SH-SY5Y (cell line): ENCODE measurements around the gene PAX7.

Experiments
- GATA2 ChIP-seq: IDR thresholded peaks from 2 replicates; pipeline ENCODE4 v1.6.1; 2011; ENCODE audit warnings: mild to moderate bottlenecking, low read depth, low read length
- GATA3 ChIP-seq: IDR thresholded peaks from 2 replicates; pipeline ENCODE4 v1.6.1; 2011; ENCODE audit warnings: low read depth, mild to moderate bottlenecking, low read length, moderate library complexity

DNA sequence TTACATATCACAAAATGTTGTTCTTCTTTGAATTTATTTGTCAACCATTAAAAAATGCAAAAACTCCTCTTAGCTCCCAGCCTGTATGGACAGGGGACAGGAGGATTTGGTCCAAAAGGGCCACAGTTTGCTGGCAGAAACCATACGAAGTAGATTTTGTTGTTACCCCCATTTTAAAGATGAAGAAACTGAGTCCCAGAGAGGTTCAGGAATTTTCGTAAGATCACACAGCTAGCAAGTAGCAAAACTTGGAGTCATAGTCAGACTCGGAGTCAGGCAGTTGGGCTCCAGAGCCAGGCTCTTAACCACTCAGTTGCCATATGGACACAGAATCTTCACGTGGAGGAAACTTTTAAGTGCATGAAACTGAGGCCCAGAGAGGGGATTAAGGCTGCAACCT, 137.4 kb downstream of the PAX7 start:
- TF ChIP-seq GATA2 (no peak), GATA3 (no peak)
